Stimulated activated effector memory CD8-positive, alpha-beta T cell treated with anti-CD3 and anti-CD28 coated beads, Interleukin-12 subunit alpha, Interleukin-12 subunit beta, amount 100 ng/mL, for 72 hours (primary cell): Measurements from ENCODE around the gene TRPM8.

ENCODE experiments used
- ATAC-seq: fragments of 150-1000 bp; cut with Tn5 transposase; 2 replicates; pipeline ENCODE4 v1.10.0; 2021
- DNase-seq, 2 donors: peaks; one replicate each; pipeline ENCODE4 v3.0.0; 2021 to 2022; ENCODE audit warnings: low spot score in 2 of 2
- H3K27ac Mint-ChIP-seq: one replicate; pipeline ENCODE4 v1.8.0; 2022; ENCODE audit warnings: mild to moderate bottlenecking, mixed read lengths
- H3K36me3 Mint-ChIP-seq: one replicate; pipeline ENCODE4 v1.8.0; 2022; ENCODE audit warnings: mild to moderate bottlenecking, mixed read lengths
- H3K4me1 Mint-ChIP-seq: one replicate; pipeline ENCODE4 v1.8.0; 2022; ENCODE audit warnings: mixed read lengths
- H3K4me3 Mint-ChIP-seq: one replicate; pipeline ENCODE4 v1.8.0; 2022; ENCODE audit warnings: mild to moderate bottlenecking, mixed read lengths
- H3K9me3 Mint-ChIP-seq: one replicate; pipeline ENCODE4 v1.8.0; 2022; ENCODE audit warnings: mixed read lengths

TRPM8 gene

DNA sequence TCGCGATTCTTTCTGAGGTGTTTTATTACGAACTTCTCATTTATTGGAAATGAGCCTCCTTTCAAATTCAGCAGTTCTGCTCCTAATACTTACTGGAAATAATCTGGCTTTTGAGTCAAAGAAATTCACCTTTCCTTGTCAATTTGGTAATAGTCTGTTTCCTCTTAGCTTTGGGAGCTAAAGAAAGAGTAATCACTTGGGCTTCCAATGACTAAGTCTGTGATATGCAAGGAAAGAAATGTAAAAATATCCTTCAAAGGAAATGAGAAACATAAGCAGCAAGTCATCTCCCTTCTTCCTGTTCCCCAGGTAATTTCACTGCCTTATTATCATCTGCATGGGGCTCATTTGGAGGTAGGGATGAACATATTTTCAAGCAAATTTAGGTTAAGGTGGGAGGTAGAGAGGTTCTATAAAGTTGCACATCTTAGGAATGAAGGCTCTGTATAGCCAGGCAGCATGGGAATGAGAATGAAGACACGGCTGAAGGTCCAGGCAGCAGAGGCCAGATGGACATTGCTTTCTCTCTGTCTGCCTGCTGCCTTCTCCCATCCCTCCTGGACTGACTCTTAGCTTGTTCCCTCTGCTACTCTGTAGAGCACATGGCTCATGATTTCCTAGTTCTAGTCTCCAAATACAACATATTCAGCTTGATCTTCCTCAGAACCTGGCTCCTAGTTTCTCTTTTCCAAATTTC is 134.3 kb downstream of the TRPM8 start:
- Mint-ChIP-seq H3K4me1 (peaks cover 6% of the 10 kb centered on the region), H3K9me3 (peaks cover 6% of the 10 kb centered on the region), H3K4me3 (no peak overlapping the region), H3K27ac (no peak overlapping the region), H3K36me3 (no peaks in the 10 kb centered on the region)
- ATAC-seq = no peak
- no peak for DNase-seq

DNA sequence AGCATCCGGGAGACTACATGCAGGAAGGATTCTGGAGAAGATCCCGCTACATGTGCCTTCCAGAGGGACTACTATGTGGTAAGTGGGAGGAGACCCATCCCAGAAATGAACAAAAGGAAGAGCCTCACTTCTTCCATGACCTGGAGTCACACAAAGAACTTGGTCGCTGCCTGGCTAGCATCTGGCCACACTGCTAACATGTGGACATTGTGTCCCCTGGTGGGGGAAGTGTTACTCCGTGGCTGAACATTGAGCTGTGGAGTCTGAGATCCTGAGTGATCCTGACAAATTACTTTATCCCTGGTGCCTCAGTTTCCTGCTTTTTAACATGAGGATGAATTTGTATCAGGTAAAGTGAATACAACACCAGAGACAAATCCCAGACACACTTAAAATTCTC is 141.7 kb downstream of the TRPM8 start:
- Mint-ChIP-seq H3K9me3 (peaks cover 2% of the 10 kb centered on the region), H3K4me1 (peaks cover 25% of the 10 kb centered on the region), H3K36me3 (no peaks in the 10 kb centered on the region), H3K4me3 (no peak overlapping the region), H3K27ac (no peak overlapping the region)
- ATAC-seq = no peak
- no peak for DNase-seq

DNA sequence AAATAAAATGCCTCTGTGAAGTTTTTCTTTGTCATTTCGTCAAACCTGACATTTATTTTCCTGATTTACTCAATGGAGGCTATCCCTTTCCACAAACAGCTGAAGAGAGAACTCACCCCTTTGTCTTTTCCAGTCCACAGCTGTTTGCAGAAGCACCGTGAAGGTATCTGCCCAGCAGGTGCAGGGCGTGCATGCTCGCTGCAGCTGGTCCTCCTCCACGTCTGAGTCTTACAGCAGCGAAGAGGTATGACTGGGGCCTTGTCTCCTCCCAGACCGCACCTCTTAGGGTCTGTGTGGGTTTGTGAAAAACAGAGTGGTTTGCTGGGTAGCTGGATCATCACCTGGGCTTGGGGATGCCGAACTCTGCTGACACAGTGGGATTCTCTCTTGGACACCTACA is 143.1 kb downstream of the TRPM8 start:
- H3K9me3 Mint-ChIP-seq = no peaks in the 10 kb centered on the region
- H3K4me1 Mint-ChIP-seq = peaks cover 26% of the 10 kb centered on the region
- no peak overlapping the region for H3K4me3 Mint-ChIP-seq
- DNase-seq (no peak), ATAC-seq (no peak)
- no peak overlapping the region for H3K27ac Mint-ChIP-seq
- no peaks in the 10 kb centered on the region for H3K36me3 Mint-ChIP-seq

DNA sequence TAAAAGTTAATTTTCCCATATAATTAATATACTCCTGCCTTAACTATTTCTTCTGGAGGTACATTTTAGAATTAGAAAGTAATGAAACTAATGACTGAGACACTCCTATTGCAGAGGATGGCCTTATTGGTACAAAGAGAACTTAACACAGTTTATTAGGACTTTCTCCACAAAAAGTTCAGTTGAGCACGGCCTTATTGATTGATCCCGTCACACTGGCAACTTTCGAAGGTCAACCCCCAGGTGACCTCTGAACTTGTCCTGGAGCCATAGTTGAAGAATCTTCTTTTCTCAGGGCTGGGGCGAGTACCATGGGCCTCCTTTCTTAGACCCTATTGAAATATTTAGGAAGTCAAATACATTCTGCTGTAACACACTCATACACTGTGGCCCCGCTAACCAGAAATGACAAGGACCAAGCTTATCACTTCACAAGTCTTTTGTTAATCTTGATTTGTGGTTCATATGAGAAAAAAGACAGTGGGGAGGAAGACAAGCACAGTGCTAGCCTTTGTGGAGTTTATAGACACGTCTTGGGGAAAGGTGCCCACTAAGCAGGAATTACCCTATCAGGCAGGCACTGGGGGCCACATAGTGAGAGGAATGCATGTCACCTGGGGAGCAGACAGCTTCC is 144.6 kb downstream of the TRPM8 start:
- Mint-ChIP-seq H3K27ac (peak overlapping the region; percentile 38), H3K4me1 (peaks cover 26% of the 10 kb centered on the region), H3K4me3 (no peak overlapping the region), H3K36me3 (no peaks in the 10 kb centered on the region), H3K9me3 (no peaks in the 10 kb centered on the region)
- peak; percentile 62 for ATAC-seq
- DNase-seq = no peak

DNA sequence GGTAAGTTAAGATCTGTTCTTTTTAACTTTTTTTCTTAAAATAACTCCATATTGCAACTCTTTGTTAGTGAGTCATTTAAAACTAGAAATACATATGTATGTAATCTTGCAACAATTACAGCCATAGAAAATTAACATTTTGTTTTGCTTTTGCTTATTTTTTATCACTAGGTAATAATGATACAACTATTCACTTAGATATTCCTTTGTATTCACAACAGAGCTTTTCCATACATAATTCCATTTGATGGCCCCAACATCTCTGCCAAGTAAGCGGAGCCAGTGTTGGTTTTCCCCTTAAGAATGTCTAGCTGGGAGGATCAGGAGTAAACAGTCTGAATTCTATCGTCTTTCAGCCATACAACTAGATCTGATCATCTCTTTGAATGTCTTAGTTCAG is 149.4 kb downstream of the TRPM8 start:
- H3K27ac Mint-ChIP-seq = no peak overlapping the region
- no peaks in the 10 kb centered on the region for H3K36me3 Mint-ChIP-seq
- H3K9me3 Mint-ChIP-seq = peaks cover 5% of the 10 kb centered on the region
- ATAC-seq (no peak), DNase-seq (no peak)
- peaks cover 25% of the 10 kb centered on the region for H3K4me1 Mint-ChIP-seq
- no peak overlapping the region for H3K4me3 Mint-ChIP-seq
